GM19467 (cell line): ENCODE measurements around the gene PICK1.

ENCODE experiments used
- ATAC-seq: cut with Tn5 transposase; IDR thresholded peaks from one replicate; pipeline ENCODE4 v1.9.1; 2021; ENCODE audit warnings: mild to moderate bottlenecking, moderate library complexity; ENCODE audit not compliant: unreplicated experiment

The PICK1 gene

GRCh38 chr22:38086001-38086845 is 29.0 kb downstream of the PICK1 start:
- ATAC-seq, result no peak

DNA sequence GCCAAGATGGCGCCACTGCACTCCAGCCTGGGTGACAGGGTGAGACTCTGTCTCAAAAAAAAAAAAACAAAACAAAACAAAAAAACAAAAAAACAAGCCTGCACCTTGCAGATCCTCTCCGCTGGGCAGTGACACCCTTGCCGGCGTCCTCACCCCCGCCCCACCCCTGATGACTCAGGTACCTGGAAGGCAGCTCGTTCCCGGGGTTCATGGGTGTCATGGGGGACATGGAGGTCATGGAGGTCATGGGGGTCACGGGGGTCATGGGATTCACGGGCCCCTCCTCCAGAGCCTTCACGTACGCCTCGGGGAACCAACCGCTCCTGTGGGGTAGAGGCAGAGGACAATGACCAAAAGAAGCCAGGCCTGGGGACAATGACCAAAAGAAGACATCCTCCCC is 29.7 kb downstream of the PICK1 start:
- no peak for ATAC-seq

- ATAC-seq, result no peak
Measured at GRCh38 chr22:38087855-38088254, 30.7 kb downstream of the PICK1 start.

GRCh38 chr22:38088629-38089473 is 31.6 kb downstream of the PICK1 start:
- no peak for ATAC-seq

GRCh38 chr22:38089474-38089851 is 32.3 kb downstream of the PICK1 start:
- ATAC-seq, result no peak

DNA sequence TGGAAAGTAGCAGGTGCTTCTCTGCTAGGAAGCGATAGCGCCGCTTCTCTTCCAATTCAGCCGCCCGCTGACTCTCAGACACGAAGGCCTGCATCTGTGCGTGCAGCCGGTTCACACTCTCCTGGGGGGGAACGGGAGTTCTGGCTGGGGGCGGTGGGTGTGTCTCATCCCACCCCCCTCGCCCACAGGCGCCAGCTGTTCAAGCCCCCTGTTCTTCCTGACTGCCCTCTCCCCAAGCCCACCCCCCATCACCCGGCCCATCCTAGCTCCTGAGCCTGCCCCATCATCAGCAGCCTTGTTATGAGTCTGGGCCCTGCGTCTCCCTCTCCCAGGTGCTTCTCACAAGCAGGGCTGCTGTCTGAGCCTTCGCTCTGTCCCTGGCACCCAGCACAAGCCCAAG is 39.9 kb downstream of the PICK1 start:
- no peak for ATAC-seq

GRCh38 chr22:38097557-38098409 is 40.6 kb downstream of the PICK1 start:
- ATAC-seq, result no peak

DNA sequence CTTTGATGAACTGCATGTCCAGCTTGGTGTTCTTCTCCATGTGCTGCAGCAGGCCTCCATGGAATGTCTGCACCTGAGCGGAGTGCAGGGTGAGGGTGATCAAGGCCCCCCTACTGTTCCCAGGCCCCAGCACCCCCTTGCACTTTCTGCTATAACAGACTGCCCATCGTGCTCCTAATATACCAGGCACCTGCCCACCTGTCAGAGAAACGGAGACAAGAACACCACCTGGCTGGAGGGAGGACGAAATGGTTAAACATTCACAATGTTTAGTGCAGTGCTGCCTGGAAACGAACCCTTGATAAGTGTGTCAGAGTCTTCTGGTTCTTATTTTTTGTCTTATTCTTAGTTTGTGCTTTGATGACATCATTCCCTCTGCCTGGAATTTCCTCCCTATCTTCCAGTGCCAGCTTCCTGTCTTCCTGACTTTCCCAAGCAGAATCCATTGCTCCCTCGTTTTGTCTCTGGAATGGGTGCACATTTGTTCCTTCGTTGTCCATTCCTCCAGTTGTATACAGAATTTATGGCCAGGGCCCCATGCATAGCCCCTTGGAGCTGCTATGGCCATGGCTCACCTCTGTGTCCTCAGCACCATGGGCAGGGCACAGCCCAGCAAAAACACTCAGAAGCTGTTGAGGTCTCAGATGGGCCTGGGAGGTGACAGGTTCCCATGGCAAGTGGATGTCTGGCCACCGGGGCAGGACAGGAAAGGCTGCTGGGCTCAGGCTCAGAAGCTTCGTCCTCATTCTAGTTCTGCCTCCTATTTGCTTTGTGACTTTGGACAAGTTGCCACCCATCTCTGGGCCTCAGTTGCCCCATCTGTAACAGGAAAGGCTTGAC is 41.4 kb downstream of the PICK1 start:
- ATAC-seq, result no peak

- no peak for ATAC-seq
Measured at GRCh38 chr22:38103641-38104040, 46.4 kb downstream of the PICK1 start.

DNA sequence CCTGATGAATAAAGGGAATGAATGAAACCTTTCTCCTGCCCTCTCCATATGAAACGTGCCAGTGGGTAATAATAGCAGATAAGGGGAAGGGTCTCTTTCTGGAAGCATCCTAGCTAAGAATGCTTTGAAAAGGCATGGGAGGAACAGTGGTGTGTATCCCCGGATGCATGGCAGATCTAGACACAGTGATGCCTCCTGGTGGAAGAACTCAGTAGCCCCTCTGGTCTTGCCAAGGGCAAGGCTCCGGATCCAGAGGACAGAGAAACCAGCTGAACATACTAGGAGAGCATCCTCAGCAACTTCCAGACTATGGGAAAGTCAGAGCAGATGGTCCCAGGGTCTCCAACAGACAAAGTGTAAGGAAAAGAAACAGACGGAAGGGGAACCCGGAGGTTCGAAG is 46.9 kb downstream of the PICK1 start:
- no peak for ATAC-seq

- no peak for ATAC-seq
Measured at GRCh38 chr22:38106814-38107578, 49.8 kb downstream of the PICK1 start.

- no peak for ATAC-seq
Measured at GRCh38 chr22:38107692-38108515, 50.7 kb downstream of the PICK1 start.

- ATAC-seq, result no peak
Measured at GRCh38 chr22:38108561-38109319, 51.5 kb downstream of the PICK1 start.

DNA sequence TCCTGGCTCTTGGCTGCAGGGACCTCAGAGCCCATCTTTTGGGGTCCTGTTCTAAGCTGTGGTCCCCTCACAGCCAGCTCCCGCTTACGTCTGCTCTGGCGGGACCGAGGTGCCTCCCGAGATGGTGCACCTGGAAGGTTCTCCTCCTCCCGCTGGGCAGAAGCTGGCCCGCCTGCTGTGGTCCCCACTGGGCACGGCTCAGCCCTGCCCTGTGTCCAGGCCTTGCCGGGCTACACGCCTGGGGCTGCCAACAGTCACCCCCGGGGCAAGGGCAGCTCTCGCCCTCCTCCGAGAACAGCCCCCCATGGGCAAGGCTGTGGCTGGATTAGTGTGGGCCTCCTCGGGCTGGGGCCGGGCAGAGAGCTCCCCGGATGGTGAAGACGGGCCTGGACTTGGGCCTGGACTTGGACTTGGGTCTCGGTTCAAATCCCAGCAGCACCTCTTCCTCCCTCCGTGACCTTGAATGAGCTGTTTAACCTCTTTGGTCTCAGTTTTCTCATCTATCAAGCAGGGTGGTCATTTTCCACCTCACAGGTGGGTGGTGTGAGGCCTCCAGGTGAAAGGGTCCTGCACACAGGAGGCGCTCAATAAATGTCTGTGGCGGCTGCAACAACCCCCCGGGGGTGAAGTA is 52.3 kb downstream of the PICK1 start:
- ATAC-seq, result no peak

DNA sequence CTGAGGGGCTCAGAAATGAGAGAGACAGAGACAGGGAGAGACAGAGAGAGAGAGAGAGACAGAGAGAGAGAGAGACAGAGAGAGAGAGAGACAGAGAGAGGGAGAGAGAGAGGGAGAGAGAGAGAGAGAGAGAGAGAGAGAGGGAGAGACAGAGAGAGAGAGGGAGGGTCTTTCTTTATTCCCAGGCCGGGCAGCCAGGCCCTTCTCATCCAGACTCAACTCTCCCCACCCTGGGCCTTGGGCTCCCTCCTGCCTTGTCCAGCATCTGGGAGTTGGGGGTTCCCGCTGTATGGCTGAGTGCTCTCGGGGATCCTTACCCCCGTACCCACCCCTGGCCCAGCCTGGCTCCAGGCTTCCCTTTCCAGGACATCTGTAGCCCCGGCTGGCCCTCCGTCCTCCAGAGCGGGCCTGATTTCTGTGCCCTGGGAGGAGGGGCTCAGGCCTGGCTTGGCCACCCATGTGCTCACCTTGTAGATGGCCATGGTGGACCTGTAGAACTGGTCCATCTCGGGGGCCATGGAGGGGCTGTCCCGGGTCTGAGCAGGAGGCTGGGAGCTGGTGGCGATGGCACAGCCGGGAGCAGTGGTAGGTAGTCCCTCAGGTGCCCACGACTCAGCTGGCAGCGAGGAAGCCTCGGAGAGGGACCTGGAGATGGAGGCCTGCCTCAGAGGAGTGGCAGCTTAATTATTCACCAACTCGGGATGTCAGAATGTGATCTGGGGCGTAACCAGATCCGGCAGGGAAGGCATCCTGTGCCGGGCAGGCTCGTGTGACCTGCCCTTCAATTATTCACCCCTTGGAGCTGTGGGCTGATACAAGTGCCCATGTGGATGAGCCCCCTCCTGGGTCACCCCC is 53.0 kb downstream of the PICK1 start, which contains the start of gene BAIAP2L2:
Gene BAIAP2L2, minus strand, starts transcription at position 677 of the 855 bp plus-strand sequence. Its CDS starts 159 bp downstream, at position 518.
- ATAC-seq, result no peak
